CD4-positive, CD25-positive, alpha-beta regulatory T cell (primary cell): ENCODE data around the gene ZXDC. TPM values are rescaled to one million over a fixed set of nuclear protein-coding genes. Genes with fewer than 3 reads are reported as not detected.
A peak's percentile ranks its signal among the peaks of the same experiment; 100 is the strongest.

Source experiments
- ATAC-seq, 2 donors: fragments of 150-1000 bp; cut with Tn5 transposase; one replicate each; pipeline ENCODE4 v1.10.0; 2021; ENCODE audit warnings: low read depth in 2 of 2, moderate number of reproducible peaks in 2 of 2, moderate library complexity in 1 of 2
- DNase-seq, 3 donors: peaks; one replicate each; pipeline versions ENCODE4 v3.0.0 to v3.0.0-alpha.2; 2012 to 2022; ENCODE audit warnings: mixed read lengths in 1 of 3
- H3K27ac ChIP-seq: one replicate; pipeline ENCODE4 v1.7.0; 2013; ENCODE audit warnings: mild to moderate bottlenecking, low read length; ENCODE audit not compliant: insufficient read depth, poor library complexity, severe bottlenecking
- H3K27me3 ChIP-seq: one replicate; pipeline ENCODE4 v1.7.0; 2013; ENCODE audit warnings: low read length; ENCODE audit not compliant: control insufficient read depth, insufficient read depth
- H3K36me3 ChIP-seq: one replicate; pipeline ENCODE4 v1.7.0; 2013; ENCODE audit warnings: mild to moderate bottlenecking, low read length, moderate library complexity; ENCODE audit not compliant: control insufficient read depth, insufficient read depth
- H3K4me1 ChIP-seq: 2 replicates; pipeline ENCODE4 v1.7.0; 2013; ENCODE audit warnings: mild to moderate bottlenecking, low read length; ENCODE audit not compliant: insufficient read depth, control insufficient read depth, poor library complexity, severe bottlenecking
- H3K4me3 ChIP-seq: one replicate; pipeline ENCODE4 v1.7.0; 2013; ENCODE audit warnings: low read depth, mild to moderate bottlenecking, low read length, moderate library complexity
- H3K9me3 ChIP-seq, 2 experiments: 1 replicate in 1 of 2; 2 replicates in 1 of 2; pipeline ENCODE4 v1.7.0; 2013; ENCODE audit warnings: low read length in 2 of 2, mild to moderate bottlenecking in 1 of 2, moderate library complexity in 1 of 2; ENCODE audit not compliant: control insufficient read depth in 2 of 2
- H3K27ac Mint-ChIP-seq, 3 donors: one replicate each; pipeline ENCODE4 v1.8.0; 2020 to 2022; ENCODE audit warnings: mild to moderate bottlenecking in 3 of 3, mixed read lengths in 3 of 3, moderate library complexity in 2 of 3
- H3K27me3 Mint-ChIP-seq: one replicate; pipeline ENCODE4 v1.8.0; 2022; ENCODE audit warnings: mild to moderate bottlenecking, mixed read lengths
- H3K36me3 Mint-ChIP-seq: one replicate; pipeline ENCODE4 v1.8.0; 2020; ENCODE audit warnings: mixed read lengths
- H3K4me1 Mint-ChIP-seq, 4 donors: one replicate each; pipeline ENCODE4 v1.8.0; 2020 to 2022; ENCODE audit warnings: mixed read lengths in 4 of 4, mild to moderate bottlenecking in 1 of 4
- H3K4me3 Mint-ChIP-seq, 4 donors: one replicate each; pipeline ENCODE4 v1.8.0; 2020 to 2022; ENCODE audit warnings: mild to moderate bottlenecking in 4 of 4, mixed read lengths in 4 of 4, moderate library complexity in 3 of 4
- H3K9me3 Mint-ChIP-seq, 7 donors: one replicate each; pipeline ENCODE4 v1.8.0; 2020 to 2022; ENCODE audit warnings: mixed read lengths in 7 of 7, mild to moderate bottlenecking in 3 of 7, moderate library complexity in 2 of 7
- polyA plus RNA-seq, 4 donors: library from polyadenylated mRNA; unstranded; fragments of 300-500 nt; fragmentation: Illumina TruSeq; gene quantifications; one replicate each; pipeline ENCODE4 v1.2.3, GENCODE V29; 2021
- total RNA-seq: library from RNA; stranded (reverse); gene quantifications from one replicate; pipeline ENCODE4 v1.2.3, GENCODE V29; 2022

The ZXDC gene
- total and polyA plus RNA-seq, 5 donors from 2014 or later = 11.4 to 59.8 (median 12.4) TPM

DNA sequence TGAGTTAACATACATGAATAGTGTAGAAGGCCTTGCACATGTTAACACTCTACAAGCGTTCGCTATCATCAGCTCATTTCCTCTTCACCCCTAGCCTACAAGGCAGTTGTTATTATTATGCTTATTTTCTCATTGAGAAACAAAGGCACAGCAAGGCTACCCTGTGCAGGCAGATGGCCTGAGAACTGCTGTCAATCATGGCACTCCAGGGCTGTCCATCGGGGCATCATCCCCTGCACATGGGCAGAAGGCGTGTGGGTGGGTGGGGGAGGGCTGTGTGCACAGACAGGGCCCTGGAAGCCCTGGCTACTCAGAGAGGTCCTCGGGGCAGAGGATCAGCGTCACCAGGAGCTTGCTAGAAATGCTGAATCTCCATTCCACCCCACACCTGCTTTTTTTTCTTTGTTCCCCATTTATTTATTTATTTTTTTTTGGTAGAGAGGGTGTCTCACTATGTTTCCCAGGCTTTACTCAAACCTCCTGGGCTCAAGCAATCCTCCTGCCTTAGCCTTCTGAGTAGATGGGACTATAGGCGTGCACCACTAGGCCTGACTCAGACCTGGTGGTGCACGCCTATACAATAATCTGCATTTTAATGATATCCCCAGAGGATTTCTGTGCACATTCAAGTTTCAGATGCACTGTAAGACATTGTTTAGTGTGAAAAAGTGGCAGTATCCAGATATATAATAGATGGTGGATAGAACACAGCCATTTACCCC is 9.6 kb upstream of the ZXDC start:
- peaks cover 10% of the 10 kb centered on the region for H3K4me1 ChIP-seq
- H3K9me3 Mint-ChIP-seq = no peaks in the 10 kb centered on the region
- H3K27me3 Mint-ChIP-seq = peaks cover 5% of the 10 kb centered on the region
- H3K4me1 Mint-ChIP-seq = peaks cover 0 to 13% (median 7%) of the 10 kb centered on the region in 4 donors
- no peak for ATAC-seq
- H3K27me3 ChIP-seq = no peaks in the 10 kb centered on the region
- DNase-seq = no peak
- H3K9me3 ChIP-seq = no peaks in the 10 kb centered on the region
- no peaks in the 10 kb centered on the region for H3K36me3 Mint-ChIP-seq
- no peak overlapping the region for H3K27ac Mint-ChIP-seq
- H3K36me3 ChIP-seq = no peaks in the 10 kb centered on the region
- H3K27ac ChIP-seq = no peak overlapping the region
- no peak overlapping the region for H3K4me3 ChIP-seq
- H3K4me3 Mint-ChIP-seq = no peak overlapping the region

DNA sequence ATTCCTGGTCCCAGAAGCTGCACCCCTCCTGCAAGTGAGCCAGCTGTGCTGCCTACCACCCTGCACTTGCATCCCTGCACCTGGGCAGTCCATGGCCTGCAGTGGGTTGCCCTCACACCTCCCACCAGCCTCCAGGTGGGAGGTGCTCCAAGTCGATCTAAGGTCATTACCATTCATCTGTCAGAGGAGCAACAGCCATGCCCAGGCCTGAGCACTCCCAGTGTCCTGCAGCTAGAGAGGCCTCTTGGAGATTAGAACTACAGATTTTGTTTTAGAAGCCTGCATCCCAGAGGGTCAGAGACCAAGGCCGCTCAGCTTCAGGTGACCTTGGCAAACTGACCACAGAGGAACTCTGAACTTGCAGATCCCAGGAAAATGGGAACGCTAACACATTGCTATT is 9.0 kb upstream of the ZXDC start:
- Histone ChIP-seq H3K27me3 (no peaks in the 10 kb centered on the region), H3K9me3 (no peaks in the 10 kb centered on the region), H3K4me3 (no peak overlapping the region), H3K4me1 (peaks cover 10% of the 10 kb centered on the region), H3K27ac (no peak overlapping the region), H3K36me3 (no peaks in the 10 kb centered on the region)
- H3K4me3 Mint-ChIP-seq = peak overlapping the region in 1 of 4 donors; percentile 40
- no peaks in the 10 kb centered on the region for H3K36me3 Mint-ChIP-seq
- no peak for ATAC-seq
- H3K27ac Mint-ChIP-seq = no peak overlapping the region
- DNase-seq = no peak
- H3K4me1 Mint-ChIP-seq = peaks cover 0 to 13% (median 7%) of the 10 kb centered on the region in 4 donors
- no peaks in the 10 kb centered on the region for H3K9me3 Mint-ChIP-seq
- peaks cover 5% of the 10 kb centered on the region for H3K27me3 Mint-ChIP-seq

DNA sequence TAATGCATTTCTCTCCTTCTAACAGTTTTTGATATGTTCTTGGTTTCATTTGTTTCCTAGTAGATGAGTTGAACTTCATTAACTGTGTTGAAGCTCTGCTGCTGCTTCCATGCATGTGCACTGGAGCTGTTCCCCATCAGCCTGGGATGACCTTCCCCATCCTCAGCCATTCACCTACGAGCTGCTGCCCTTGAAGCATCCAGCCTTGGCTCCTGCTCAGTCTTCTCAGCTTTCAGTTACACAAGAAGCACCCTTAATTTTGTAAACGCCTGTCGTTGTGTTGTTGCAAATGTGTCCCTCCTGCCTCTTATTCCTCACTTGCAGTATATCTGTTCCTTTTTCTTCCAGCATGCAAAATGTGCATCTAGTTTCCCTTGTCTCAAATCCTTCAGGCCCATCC is 8.5 kb upstream of the ZXDC start:
- Histone ChIP-seq H3K4me1 (peaks cover 10% of the 10 kb centered on the region), H3K27me3 (no peaks in the 10 kb centered on the region), H3K27ac (no peak overlapping the region), H3K9me3 (no peaks in the 10 kb centered on the region), H3K36me3 (no peaks in the 10 kb centered on the region), H3K4me3 (no peak overlapping the region)
- Mint-ChIP-seq H3K27me3 (peaks cover 5% of the 10 kb centered on the region), H3K36me3 (no peaks in the 10 kb centered on the region), H3K9me3 (no peaks in the 10 kb centered on the region), H3K27ac (no peak overlapping the region), H3K4me1 (peaks cover 0 to 13% (median 7%) of the 10 kb centered on the region in 4 donors), H3K4me3 (peak overlapping the region in 2 of 4 donors; percentile 40 to 83)
- ATAC-seq = no peak
- DNase-seq = no peak

DNA sequence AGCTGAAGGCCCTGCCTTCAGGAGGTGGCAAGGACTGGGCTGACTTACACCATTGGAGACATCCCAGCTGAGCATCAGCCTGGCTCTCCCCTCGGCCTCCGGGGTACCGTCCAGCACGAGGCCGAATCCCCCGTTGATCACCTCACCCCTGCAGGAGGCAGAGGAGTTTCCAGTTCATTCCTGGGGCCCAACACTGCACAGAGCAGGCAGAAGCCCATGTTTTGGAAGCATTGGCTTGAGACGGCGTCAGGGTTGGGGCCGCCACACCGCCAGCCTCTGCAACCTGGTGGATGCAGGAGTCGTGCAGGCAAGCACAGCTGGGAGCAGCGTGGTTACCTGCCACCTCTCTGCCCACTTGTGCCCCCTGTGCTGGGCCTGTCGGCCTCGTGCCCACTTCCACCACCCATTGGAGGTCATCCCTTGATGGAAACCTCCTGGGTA is 7.7 kb upstream of the ZXDC start:
- Histone ChIP-seq H3K4me1 (peaks cover 10% of the 10 kb centered on the region), H3K27ac (no peak overlapping the region), H3K4me3 (no peak overlapping the region), H3K27me3 (no peaks in the 10 kb centered on the region), H3K36me3 (no peaks in the 10 kb centered on the region), H3K9me3 (no peaks in the 10 kb centered on the region)
- peaks cover 0 to 13% (median 7%) of the 10 kb centered on the region in 4 donors for H3K4me1 Mint-ChIP-seq
- no peak for DNase-seq
- no peak overlapping the region for H3K27ac Mint-ChIP-seq
- no peak for ATAC-seq
- no peak overlapping the region for H3K4me3 Mint-ChIP-seq
- no peaks in the 10 kb centered on the region for H3K36me3 Mint-ChIP-seq
- H3K9me3 Mint-ChIP-seq = no peaks in the 10 kb centered on the region
- H3K27me3 Mint-ChIP-seq = peaks cover 5% of the 10 kb centered on the region

DNA sequence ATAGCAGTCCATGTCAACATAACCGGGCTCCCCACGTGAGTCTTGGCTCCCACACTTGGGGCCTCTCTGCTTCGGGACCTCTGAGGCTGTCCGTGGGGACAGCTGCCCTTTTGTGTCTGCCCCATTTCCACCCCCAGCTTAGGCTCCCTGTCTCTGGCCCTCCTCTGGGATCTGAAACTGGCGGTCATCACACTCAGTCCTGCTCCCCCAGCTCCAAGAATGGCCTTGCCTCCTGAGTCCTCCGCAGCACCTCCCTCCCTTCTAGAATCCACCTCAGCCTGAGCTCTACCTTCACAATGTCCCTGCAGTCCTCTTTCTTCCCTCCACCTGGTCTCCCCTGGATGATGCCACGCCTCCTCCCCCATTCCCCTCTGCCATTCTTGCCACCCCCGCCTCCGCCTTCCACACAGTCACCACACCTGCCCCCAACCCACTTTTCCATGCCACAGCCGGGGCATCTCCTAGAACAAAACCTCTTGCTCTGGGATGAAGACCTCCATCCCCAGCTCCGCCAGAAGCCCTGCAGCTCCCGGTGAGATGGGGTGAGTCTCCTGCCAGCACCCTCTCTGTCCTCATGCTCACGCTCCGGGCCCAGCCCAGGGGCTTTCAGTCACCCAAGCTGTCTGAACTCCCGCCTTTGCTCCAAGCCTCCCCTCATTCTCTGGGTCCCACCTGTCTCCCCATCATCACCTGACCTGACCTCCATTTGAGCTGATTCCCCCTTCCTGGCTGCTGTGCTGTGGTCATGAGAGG is 7.0 kb upstream of the ZXDC start:
- no peaks in the 10 kb centered on the region for H3K27me3 ChIP-seq
- Mint-ChIP-seq H3K9me3 (no peaks in the 10 kb centered on the region), H3K36me3 (no peaks in the 10 kb centered on the region), H3K27ac (peak overlapping the region in 1 of 3 donors; percentile 86), H3K27me3 (peaks cover 5% of the 10 kb centered on the region), H3K4me3 (peak overlapping the region in 1 of 4 donors; percentile 52), H3K4me1 (peaks cover 3 to 13% (median 7%) of the 10 kb centered on the region in 4 donors)
- no peaks in the 10 kb centered on the region for H3K9me3 ChIP-seq
- DNase-seq (no peak), ATAC-seq (no peak)
- no peak overlapping the region for H3K4me3 ChIP-seq
- no peak overlapping the region for H3K27ac ChIP-seq
- peaks cover 10% of the 10 kb centered on the region for H3K4me1 ChIP-seq
- H3K36me3 ChIP-seq = no peaks in the 10 kb centered on the region

DNA sequence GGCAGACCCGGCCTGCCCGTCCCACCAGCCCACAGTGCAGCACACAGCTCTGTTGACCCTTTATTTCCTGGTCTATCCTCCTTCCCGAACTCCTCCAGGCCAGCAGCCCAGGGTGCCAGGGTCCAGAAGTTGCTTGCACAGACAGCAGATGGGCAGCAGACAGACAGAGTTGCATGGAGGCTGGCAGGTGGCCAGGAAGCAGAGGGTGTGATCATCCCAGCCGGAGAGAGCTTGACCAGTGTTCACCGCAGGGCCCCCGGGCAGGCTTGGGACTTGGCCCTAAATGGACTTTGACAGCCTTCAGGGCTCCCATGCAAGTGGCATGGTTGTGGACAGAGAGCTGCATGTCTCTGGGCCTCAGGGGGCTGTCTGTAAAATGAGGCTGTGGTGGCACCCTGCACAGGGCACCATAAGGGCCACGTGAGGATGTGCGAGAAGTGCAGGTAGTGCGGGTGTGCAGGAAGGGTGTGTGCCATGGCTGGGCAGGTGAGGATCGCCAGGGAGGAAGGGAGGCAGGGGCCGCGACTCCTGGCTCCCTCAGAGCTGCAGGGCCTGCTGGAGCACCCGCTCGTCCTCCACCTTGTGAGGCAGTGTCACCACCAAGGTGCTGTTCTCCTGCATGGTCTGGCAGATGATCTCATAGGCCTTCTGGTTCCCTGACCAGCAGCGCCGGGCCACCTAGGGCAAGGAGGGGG is 6.3 kb upstream of the ZXDC start:
- H3K36me3 Mint-ChIP-seq = no peaks in the 10 kb centered on the region
- peaks cover 2 to 10% (median 6%) of the 10 kb centered on the region in 4 donors for H3K4me1 Mint-ChIP-seq
- peaks cover 5% of the 10 kb centered on the region for H3K27me3 Mint-ChIP-seq
- Histone ChIP-seq H3K4me1 (peaks cover 4% of the 10 kb centered on the region), H3K4me3 (no peak overlapping the region), H3K36me3 (no peaks in the 10 kb centered on the region), H3K27ac (no peak overlapping the region), H3K9me3 (no peaks in the 10 kb centered on the region), H3K27me3 (no peaks in the 10 kb centered on the region)
- ATAC-seq (no peak), DNase-seq (no peak)
- no peaks in the 10 kb centered on the region for H3K9me3 Mint-ChIP-seq
- H3K4me3 Mint-ChIP-seq = no peak overlapping the region
- H3K27ac Mint-ChIP-seq = no peak overlapping the region

DNA sequence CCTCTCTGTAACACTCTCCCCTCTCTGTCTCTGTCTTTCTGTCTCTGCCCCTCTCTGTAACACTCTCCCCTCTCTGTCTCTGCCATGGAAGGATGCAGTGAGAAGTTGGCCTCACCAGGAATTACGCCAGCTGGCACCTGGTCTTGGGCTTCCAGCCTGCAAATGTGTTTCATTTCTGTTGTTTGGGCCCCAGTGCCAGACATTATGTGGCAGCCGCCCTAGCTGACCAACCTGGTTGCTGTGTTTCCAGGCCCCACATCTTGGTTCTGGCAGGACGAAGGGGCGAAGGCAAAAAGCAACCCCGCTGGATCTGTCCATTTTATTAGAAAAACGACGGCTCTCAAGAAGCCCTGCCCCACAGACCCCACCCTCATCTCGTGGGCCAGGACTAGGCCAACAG is 5.2 kb upstream of the ZXDC start:
- Mint-ChIP-seq H3K9me3 (no peaks in the 10 kb centered on the region), H3K27me3 (peaks cover 5% of the 10 kb centered on the region), H3K36me3 (no peaks in the 10 kb centered on the region), H3K27ac (no peak overlapping the region), H3K4me1 (peaks cover 0 to 10% (median 5%) of the 10 kb centered on the region in 4 donors), H3K4me3 (peak overlapping the region in 1 of 4 donors; percentile 79)
- H3K4me3 ChIP-seq = no peak overlapping the region
- no peaks in the 10 kb centered on the region for H3K27me3 ChIP-seq
- ATAC-seq = no peak
- no peak overlapping the region for H3K27ac ChIP-seq
- DNase-seq = no peak
- H3K36me3 ChIP-seq = no peaks in the 10 kb centered on the region
- H3K9me3 ChIP-seq = no peaks in the 10 kb centered on the region
- H3K4me1 ChIP-seq = peaks cover 6% of the 10 kb centered on the region
